ENCODE measurements around the gene FRAT1. TPM values are rescaled to one million over a fixed set of nuclear protein-coding genes. Genes with fewer than 3 reads are reported as not detected.
A peak's percentile ranks its signal among the peaks of the same experiment; 100 is the strongest.

Gene FRAT1
- total RNA-seq, 1 donor from 2014 or later: 4.2 TPM

DNA sequence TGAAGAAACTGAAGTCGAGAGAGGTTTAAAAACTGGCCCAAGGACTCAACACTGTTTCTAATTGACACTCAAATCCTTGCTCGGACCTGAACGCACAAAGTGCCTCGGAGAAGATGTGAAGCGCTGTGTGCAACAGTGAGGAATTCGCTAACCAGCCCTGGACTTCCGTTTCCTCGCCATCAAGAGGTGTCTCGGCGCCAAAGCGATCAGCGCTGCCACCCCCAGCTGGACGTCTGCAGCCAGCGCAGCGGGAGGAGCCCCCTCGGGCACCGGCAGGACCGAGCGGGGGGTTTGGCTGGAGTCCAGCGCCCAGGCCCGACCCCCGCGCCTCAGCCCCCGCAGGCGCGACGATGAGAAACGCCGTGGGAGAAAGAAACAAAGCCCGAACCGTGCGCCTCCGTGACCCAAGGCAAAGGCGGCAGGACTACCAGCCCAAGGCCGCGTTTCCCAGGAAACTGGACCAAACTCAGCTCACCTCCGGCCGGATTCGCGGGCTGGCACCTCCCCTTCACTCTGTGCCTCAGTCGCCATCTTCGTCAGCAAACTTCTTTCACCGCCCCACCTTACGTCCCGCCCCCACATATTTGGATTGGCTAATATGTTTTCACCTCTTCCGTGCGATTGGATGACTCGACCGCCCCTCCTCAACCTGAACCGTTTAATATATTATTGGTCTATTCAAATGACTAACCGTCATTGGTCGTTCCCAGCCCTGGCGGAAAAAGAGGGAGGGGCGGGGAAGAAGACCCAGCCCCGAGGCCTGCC, 26.8 kb upstream of the FRAT1 start, which contains the start of gene ARHGAP19:
TSS of gene ARHGAP19 (minus strand) at position 541 of the 765 bp plus-strand sequence. CDS start at position 531, 10 bp downstream.
- peaks cover 9% of the 10 kb centered on the region for H3K36me3 ChIP-seq
- peak within 1 kb of the TSS; percentile 97 for H3K4me3 ChIP-seq
- DNase-seq: peak; percentile 93
- intact Hi-C loops (cut with micrococcal nuclease): no loop called here
- no peaks in the 10 kb centered on the region for H3K9me3 ChIP-seq (replicated peaks)
- H3K4me1 ChIP-seq: peaks cover 16% of the 10 kb centered on the region
- H3K27ac ChIP-seq (replicated peaks): peak within 1 kb of the TSS; percentile 97
- no peaks in the 10 kb centered on the region for H3K27me3 ChIP-seq (ENCODE audit: low read depth)
- TF ChIP-seq, protein P1, sequence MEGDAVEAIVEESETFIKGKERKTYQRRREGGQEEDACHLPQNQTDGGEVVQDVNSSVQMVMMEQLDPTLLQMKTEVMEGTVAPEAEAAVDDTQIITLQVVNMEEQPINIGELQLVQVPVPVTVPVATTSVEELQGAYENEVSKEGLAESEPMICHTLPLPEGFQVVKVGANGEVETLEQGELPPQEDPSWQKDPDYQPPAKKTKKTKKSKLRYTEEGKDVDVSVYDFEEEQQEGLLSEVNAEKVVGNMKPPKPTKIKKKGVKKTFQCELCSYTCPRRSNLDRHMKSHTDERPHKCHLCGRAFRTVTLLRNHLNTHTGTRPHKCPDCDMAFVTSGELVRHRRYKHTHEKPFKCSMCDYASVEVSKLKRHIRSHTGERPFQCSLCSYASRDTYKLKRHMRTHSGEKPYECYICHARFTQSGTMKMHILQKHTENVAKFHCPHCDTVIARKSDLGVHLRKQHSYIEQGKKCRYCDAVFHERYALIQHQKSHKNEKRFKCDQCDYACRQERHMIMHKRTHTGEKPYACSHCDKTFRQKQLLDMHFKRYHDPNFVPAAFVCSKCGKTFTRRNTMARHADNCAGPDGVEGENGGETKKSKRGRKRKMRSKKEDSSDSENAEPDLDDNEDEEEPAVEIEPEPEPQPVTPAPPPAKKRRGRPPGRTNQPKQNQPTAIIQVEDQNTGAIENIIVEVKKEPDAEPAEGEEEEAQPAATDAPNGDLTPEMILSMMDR (IDR thresholded peaks at IDR 0.05; ENCODE audit: borderline replicate concordance): no peak

DNA sequence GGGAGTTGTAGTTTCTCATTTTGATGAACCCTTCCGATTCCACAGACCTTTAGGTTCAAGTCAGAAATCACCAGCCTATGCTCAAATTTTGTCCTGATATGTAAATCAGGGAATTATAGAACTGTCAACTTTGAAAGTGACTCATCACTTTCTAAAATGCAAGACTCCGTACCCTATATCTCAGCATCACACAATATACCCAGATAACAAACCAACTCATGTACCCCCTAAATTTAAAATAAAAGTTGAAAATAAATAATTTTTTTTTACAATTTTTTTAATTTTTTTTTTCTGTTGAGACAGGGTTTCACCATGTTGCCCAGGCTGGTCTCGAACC, 26.2 kb upstream of the FRAT1 start:
- Histone ChIP-seq H3K27me3 (ENCODE audit: low read depth) (no peaks in the 10 kb centered on the region), H3K36me3 (peaks cover 3% of the 10 kb centered on the region), H3K9me3 (replicated peaks) (no peaks in the 10 kb centered on the region), H3K27ac (replicated peaks) (peak overlapping the region; percentile 97), H3K4me3 (peak overlapping the region; percentile 97), H3K4me1 (peaks cover 16% of the 10 kb centered on the region)
- no peak for DNase-seq
- TF ChIP-seq, protein P1 (IDR thresholded peaks at IDR 0.05; ENCODE audit: borderline replicate concordance): no peak
- intact Hi-C loops (cut with micrococcal nuclease): no loop called here

DNA sequence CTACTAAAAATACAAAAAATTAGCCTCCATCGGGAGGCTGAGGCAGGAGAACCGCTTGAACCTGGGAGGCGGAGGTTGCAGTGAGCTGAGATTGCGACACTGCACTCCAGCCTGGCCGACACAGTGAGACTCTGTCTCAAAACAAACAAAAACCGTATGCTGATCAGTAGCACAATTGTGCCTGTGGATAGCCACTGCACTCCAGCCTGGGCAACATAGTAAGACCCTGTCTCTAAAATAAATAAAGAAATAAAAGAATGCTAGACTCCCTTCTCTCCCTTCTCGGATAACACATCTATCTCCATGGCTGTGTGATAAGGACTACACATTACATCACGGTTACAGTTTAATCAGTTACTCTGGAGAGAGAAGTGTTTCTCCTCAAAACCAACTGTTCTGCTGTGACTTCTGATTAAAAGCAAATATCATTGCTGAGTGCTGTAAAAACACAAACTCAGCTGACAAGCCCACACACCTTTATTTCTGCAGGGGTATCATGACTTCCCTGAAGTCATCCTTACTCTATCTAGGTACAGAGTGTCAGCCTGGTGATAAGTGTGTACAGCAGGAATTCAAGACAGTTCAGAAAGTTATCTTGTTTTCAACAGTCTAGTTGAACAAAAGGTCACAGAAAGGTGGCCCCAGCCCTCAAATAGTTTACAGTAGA, 21.4 kb upstream of the FRAT1 start:
- no peak for DNase-seq
- no peaks in the 10 kb centered on the region for H3K9me3 ChIP-seq (replicated peaks)
- H3K4me3 ChIP-seq: no peak overlapping the region
- TF ChIP-seq, protein P1 (IDR thresholded peaks at IDR 0.05; ENCODE audit: borderline replicate concordance): no peak
- H3K4me1 ChIP-seq: no peaks in the 10 kb centered on the region
- no peaks in the 10 kb centered on the region for H3K27me3 ChIP-seq (ENCODE audit: low read depth)
- intact Hi-C loops (cut with micrococcal nuclease): no loop called here
- no peak overlapping the region for H3K27ac ChIP-seq (replicated peaks)
- no peaks in the 10 kb centered on the region for H3K36me3 ChIP-seq

DNA sequence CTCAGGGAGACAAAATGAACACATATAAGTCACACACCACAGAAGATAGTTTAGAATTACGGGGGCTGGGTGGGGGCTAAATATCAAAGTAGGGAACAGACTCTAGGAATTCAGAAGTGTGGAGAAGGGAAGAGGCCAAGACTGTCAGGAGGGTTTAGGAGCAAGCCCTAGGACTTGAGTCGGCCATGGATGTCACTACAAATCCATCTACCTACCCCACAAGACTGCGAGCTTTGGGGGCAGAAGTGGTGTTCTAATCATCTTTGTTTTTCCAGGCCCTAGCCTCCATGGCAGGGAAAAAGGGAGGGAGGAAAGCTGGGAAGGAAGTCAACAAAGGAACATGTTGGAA, 20.9 kb upstream of the FRAT1 start:
- intact Hi-C loops (cut with micrococcal nuclease): no loop called here
- DNase-seq: no peak
- no peaks in the 10 kb centered on the region for H3K27me3 ChIP-seq (ENCODE audit: low read depth)
- no peaks in the 10 kb centered on the region for H3K36me3 ChIP-seq
- H3K4me1 ChIP-seq: no peaks in the 10 kb centered on the region
- no peak overlapping the region for H3K4me3 ChIP-seq
- H3K27ac ChIP-seq (replicated peaks): no peak overlapping the region
- TF ChIP-seq, protein P1 (IDR thresholded peaks at IDR 0.05; ENCODE audit: borderline replicate concordance): no peak
- H3K9me3 ChIP-seq (replicated peaks): no peaks in the 10 kb centered on the region

DNA sequence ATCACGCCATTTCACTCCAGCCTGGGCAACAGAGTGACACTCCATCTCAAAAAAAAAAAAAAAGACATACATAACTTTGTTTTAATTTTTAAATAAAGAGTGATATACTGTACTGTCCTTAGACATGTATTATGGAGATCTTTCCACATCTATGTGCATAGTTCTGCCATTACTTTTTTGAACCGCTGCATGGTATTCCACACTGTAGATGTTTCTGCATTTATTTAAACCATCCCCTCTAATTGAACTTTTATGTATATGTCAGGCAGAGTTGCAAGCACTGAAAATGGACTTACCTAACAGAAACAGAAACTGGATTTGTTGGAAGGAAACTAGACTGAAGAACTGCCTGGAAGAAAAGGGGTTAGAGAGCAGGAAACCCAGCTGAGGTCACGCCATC, 18.1 kb upstream of the FRAT1 start:
- H3K27me3 ChIP-seq (ENCODE audit: low read depth): no peaks in the 10 kb centered on the region
- no peaks in the 10 kb centered on the region for H3K36me3 ChIP-seq
- intact Hi-C loops (cut with micrococcal nuclease): no loop called here
- no peak for DNase-seq
- TF ChIP-seq, protein P1 (IDR thresholded peaks at IDR 0.05; ENCODE audit: borderline replicate concordance): no peak
- no peaks in the 10 kb centered on the region for H3K9me3 ChIP-seq (replicated peaks)
- no peaks in the 10 kb centered on the region for H3K4me1 ChIP-seq
- no peak overlapping the region for H3K4me3 ChIP-seq
- H3K27ac ChIP-seq (replicated peaks): no peak overlapping the region

Data from left ventricle myocardium inferior (tissue), 1 donor.